C4-2B (cell line): ENCODE results near the gene MYO1E.

ENCODE experiments used
- ZFX ChIP-seq: fragments of 450-650 bp; IDR thresholded peaks from 2 replicates; pipeline ENCODE4 v1.6.1; 2017
- TF ChIP-seq, protein P1 (sequence below): fragments of 450-650 bp; conservative IDR thresholded peaks from 2 replicates; pipeline ENCODE4 v1.5.1; 2017; ENCODE audit warnings: mild to moderate bottlenecking

DNA sequence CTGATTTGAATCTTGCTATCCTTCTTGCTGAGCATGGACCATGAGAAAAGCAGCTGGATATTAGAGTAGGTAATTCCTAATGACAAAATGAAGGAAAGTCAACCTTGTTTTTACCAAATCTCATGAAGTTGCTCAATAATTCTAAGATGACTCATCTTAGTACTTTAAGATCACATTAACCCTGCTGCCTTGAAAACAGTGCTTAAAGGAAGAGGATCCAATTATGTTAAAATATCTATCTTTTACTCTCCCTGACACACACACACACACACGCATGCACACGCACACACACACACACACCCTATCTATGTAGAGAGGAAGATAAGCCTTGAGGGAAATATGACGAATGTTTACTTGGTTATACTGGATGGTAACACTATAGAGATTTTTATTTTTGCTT lies 16.0 kb upstream of the MYO1E start:
- TF ChIP-seq, protein P1, sequence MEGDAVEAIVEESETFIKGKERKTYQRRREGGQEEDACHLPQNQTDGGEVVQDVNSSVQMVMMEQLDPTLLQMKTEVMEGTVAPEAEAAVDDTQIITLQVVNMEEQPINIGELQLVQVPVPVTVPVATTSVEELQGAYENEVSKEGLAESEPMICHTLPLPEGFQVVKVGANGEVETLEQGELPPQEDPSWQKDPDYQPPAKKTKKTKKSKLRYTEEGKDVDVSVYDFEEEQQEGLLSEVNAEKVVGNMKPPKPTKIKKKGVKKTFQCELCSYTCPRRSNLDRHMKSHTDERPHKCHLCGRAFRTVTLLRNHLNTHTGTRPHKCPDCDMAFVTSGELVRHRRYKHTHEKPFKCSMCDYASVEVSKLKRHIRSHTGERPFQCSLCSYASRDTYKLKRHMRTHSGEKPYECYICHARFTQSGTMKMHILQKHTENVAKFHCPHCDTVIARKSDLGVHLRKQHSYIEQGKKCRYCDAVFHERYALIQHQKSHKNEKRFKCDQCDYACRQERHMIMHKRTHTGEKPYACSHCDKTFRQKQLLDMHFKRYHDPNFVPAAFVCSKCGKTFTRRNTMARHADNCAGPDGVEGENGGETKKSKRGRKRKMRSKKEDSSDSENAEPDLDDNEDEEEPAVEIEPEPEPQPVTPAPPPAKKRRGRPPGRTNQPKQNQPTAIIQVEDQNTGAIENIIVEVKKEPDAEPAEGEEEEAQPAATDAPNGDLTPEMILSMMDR: no peak
- TF ChIP-seq ZFX: no peak
